Vagina (tissue), 2 donors: Measurements from ENCODE around the gene TMEM30B. TPM values are rescaled to one million over a fixed set of nuclear protein-coding genes. Genes with fewer than 3 reads are reported as not detected.
A peak's percentile ranks its signal among the peaks of the same experiment; 100 is the strongest.
"Not testable (repeated sequence)": the region's sequence is repeated elsewhere in the genome, so short reads cannot be mapped to it uniquely, and the experiment has no call there.

Experiments
- DNase-seq, 2 donors: peaks; one replicate each; pipeline ENCODE4 v3.0.0-alpha.2; 2017; ENCODE audit errors: extremely low spot score in 2 of 2
- H3K27ac ChIP-seq: fragments of 200-600 bp; sonication (generic); one replicate; pipeline ENCODE4 v1.5.1; 2019
- H3K27me3 ChIP-seq: fragments of 200-600 bp; sonication (generic); one replicate; pipeline ENCODE4 v1.5.1; 2019
- H3K36me3 ChIP-seq, 2 donors: fragments of 200-600 bp; sonication (generic); one replicate each; pipeline ENCODE4 v1.5.1; 2017 to 2019
- H3K4me1 ChIP-seq: fragments of 200-600 bp; sonication (generic); one replicate; pipeline ENCODE4 v1.5.1; 2019
- H3K4me3 ChIP-seq, 2 donors: fragments of 200-600 bp; sonication (generic); 1 replicate in 1 of 2; 2 replicates in 1 of 2; pipeline ENCODE4 v1.5.1; 2016 to 2019
- H3K9me3 ChIP-seq: fragments of 200-600 bp; sonication (generic); one replicate; pipeline ENCODE4 v1.5.1; 2019
- POLR2A ChIP-seq, 2 donors: fragments of 450-650 bp; IDR thresholded peaks; one replicate each; pipeline ENCODE4 v1.6.1; 2017; ENCODE audit warnings: antibody characterized with exemption in 2 of 2, mild to moderate bottlenecking in 2 of 2, moderate library complexity in 2 of 2
- POLR2AphosphoS5 ChIP-seq, 2 donors: sonication (generic); formaldehyde crosslinking; IDR thresholded peaks; one replicate each; pipeline ENCODE4 v1.9.0; 2017; ENCODE audit warnings: antibody characterized with exemption in 2 of 2, mild to moderate bottlenecking in 2 of 2, low read depth in 1 of 2; ENCODE audit not compliant: insufficient read depth in 1 of 2
- intact Hi-C: fragments of 100-400 bp; cut with DNase I; formaldehyde crosslinking; loops from one replicate; pipeline ENCODE4 v1.15.1; 2023
- total RNA-seq: library from RNA; depleted of rRNA; stranded (reverse); fragments of >200 nt; gene quantifications from one replicate; pipeline ENCODE4 v1.2.3, GENCODE V29; 2016
- TF ChIP-seq, protein P1 (sequence below), 3 experiments: fragments of 450-650 bp in 2 of 3; fragments of 200-600 bp in 1 of 3; sonication (generic) in 1 of 3; IDR thresholded peaks; one replicate each; pipeline ENCODE4 v1.5.1; 2017 to 2019; ENCODE audit warnings: antibody characterized with exemption in 3 of 3, mild to moderate bottlenecking in 2 of 3, moderate library complexity in 2 of 3

Gene TMEM30B
- total RNA-seq, 1 donor from 2014 or later, result 22.6 TPM

DNA sequence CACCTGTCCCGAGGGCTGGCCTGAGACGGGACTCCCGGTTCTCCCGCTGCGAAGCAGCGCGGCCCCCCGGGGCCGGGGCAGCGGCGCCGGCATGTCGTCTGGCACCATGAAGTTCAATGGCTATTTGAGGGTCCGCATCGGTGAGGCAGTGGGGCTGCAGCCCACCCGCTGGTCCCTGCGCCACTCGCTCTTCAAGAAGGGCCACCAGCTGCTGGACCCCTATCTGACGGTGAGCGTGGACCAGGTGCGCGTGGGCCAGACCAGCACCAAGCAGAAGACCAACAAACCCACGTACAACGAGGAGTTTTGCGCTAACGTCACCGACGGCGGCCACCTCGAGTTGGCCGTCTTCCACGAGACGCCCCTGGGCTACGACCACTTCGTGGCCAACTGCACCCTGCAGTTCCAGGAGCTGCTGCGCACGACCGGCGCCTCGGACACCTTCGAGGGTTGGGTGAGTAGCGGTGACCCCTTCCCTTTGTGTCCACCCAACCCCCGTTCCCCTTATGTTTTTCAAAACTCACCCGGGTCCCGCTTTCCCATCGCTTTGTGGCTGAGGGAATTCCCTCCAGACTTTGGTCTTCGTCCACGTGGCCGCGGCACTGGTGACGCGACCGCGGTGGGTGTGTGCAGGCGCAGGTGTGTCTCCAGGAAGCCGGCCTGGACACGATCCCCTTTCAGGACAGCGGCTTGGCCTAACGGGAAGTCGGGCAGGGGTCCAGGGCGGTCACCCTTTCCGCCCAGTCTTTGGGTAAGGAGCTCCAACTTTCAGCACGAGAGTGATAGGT is 41.1 kb upstream of the TMEM30B start:
- Histone ChIP-seq H3K36me3 (no peaks in the 10 kb centered on the region), H3K4me1 (peaks cover 32% of the 10 kb centered on the region), H3K27me3 (no peaks in the 10 kb centered on the region), H3K27ac (peak overlapping the region; percentile 88), H3K4me3 (peak overlapping the region; percentile 80 to 86), H3K9me3 (peaks cover 5% of the 10 kb centered on the region)
- intact Hi-C loops, result no loop called here
- no peak for DNase-seq
- no peak for TF ChIP-seq POLR2A (IDR thresholded peaks at IDR 0.05)
- TF ChIP-seq POLR2AphosphoS5 (IDR thresholded peaks at IDR 0.05; ENCODE audit: insufficient read depth in 1 of 2, low read depth in 1 of 2), result peak; percentile 67 to 68
- TF ChIP-seq, protein P1, sequence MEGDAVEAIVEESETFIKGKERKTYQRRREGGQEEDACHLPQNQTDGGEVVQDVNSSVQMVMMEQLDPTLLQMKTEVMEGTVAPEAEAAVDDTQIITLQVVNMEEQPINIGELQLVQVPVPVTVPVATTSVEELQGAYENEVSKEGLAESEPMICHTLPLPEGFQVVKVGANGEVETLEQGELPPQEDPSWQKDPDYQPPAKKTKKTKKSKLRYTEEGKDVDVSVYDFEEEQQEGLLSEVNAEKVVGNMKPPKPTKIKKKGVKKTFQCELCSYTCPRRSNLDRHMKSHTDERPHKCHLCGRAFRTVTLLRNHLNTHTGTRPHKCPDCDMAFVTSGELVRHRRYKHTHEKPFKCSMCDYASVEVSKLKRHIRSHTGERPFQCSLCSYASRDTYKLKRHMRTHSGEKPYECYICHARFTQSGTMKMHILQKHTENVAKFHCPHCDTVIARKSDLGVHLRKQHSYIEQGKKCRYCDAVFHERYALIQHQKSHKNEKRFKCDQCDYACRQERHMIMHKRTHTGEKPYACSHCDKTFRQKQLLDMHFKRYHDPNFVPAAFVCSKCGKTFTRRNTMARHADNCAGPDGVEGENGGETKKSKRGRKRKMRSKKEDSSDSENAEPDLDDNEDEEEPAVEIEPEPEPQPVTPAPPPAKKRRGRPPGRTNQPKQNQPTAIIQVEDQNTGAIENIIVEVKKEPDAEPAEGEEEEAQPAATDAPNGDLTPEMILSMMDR (IDR thresholded peaks at IDR 0.05), result no peak

DNA sequence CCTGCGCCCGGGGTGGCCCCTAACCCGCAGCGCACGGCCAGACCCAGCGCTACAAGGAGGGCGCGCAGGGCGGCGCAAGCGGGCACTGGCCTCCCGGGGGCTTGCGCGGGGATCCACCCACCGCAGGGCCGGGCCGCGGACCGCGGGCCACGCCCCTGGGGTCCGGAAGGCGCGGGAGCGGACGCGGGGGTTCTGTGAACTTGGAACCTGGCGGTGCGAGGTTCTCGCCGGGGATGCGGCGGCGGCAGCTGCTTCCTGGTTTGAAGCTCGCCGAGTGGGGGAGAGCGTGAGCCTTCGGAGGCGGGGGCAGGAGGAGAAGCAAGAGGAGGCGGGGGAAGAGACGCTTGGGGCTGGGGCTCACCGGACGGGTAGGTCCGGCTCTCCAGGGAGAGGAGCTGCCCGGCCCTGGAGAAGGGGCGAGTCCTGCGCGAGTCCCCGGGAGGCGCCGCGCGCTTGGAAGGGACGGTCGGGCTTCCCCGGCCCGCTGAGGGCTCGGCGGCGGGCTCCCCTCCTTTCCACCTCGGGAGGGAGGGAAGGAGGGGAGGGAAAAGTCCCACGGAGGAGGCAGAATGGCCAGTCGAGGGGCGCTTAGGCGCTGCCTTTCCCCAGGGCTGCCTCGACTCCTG is 40.4 kb upstream of the TMEM30B start, which contains the start of gene PRKCH:
Gene PRKCH, plus strand, starts transcription at position 195 of the 626 bp plus-strand sequence. CDS start 523 bp downstream, outside the sequence.
- intact Hi-C loops, result no loop called here
- TF ChIP-seq POLR2AphosphoS5 (IDR thresholded peaks at IDR 0.05; ENCODE audit: insufficient read depth in 1 of 2, low read depth in 1 of 2), result peak in 1 of 2 donors; percentile 47
- peak in 1 of 2 donors; percentile 36 for TF ChIP-seq POLR2A (IDR thresholded peaks at IDR 0.05)
- TF ChIP-seq, protein P1 (IDR thresholded peaks at IDR 0.05), result peak in 1 of 3 experiments; percentile 28
- Histone ChIP-seq H3K4me3 (peak within 1 kb of the TSS; percentile 80 to 86), H3K27ac (peak within 1 kb of the TSS; percentile 88), H3K9me3 (peaks cover 5% of the 10 kb centered on the region), H3K4me1 (peaks cover 25% of the 10 kb centered on the region), H3K36me3 (no peaks in the 10 kb centered on the region), H3K27me3 (no peaks in the 10 kb centered on the region)
- DNase-seq, result no peak

DNA sequence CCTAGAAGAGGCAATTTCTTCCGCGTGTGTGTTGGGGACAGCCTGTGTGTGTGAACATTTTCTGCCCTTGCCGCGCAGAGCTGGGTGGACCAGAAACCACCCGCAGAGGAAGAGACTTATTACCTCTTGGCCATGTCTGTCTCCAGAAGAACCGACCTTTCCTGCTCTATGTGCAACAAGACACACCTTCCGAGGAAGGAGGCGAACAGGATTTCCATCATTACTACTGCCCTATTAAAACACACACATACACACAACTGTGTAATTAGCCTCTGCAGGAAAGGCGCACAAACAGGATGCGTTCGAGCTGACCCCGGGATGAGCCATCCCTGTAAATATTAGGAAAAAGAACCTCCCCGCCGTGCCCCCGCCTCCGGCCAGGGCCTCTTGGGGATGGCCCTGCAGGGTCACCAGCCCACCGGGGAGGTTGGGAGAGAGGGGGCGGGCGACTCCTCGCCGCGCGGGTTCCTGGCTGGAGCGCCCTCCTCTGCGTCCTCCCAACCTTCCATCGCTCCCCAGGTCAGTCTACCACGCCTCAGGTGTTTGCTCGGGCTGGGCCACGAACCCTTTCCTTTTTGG is 39.8 kb upstream of the TMEM30B start:
- Histone ChIP-seq H3K27ac (peak overlapping the region; percentile 88), H3K4me1 (peaks cover 22% of the 10 kb centered on the region), H3K9me3 (peaks cover 3% of the 10 kb centered on the region), H3K27me3 (no peaks in the 10 kb centered on the region), H3K36me3 (no peaks in the 10 kb centered on the region), H3K4me3 (peak overlapping the region; percentile 80 to 86)
- peak; percentile 30 to 63 for TF ChIP-seq POLR2AphosphoS5 (IDR thresholded peaks at IDR 0.05; ENCODE audit: insufficient read depth in 1 of 2, low read depth in 1 of 2)
- no peak for TF ChIP-seq POLR2A (IDR thresholded peaks at IDR 0.05)
- DNase-seq, result no peak
- intact Hi-C loops, result no loop called here

DNA sequence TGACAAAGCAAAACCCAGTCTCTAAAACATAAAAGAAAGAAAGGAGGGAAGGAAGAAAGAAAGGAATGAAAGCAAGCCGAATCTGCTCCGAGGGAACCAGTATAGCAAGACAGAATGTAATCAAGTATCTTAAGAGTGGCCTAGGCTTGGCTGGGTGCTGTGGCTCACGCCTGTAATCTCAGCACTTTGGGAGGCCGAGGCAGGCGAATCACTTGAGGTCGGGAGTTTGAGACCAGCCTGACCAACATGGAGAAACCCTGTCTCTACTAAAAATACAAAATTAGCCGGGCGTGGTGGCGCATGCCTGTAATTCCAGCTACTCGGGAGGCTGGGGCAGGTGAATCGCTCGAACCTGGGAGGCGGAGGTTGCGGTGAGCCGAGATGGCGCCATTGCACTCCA is 39.0 kb upstream of the TMEM30B start:
- H3K27ac ChIP-seq, intact Hi-C loops, H3K4me3 ChIP-seq, DNase-seq, H3K9me3 ChIP-seq, H3K36me3 ChIP-seq, H3K27me3 ChIP-seq: not testable (repeated sequence)
- peaks cover 22% of the 10 kb centered on the region for H3K4me1 ChIP-seq

DNA sequence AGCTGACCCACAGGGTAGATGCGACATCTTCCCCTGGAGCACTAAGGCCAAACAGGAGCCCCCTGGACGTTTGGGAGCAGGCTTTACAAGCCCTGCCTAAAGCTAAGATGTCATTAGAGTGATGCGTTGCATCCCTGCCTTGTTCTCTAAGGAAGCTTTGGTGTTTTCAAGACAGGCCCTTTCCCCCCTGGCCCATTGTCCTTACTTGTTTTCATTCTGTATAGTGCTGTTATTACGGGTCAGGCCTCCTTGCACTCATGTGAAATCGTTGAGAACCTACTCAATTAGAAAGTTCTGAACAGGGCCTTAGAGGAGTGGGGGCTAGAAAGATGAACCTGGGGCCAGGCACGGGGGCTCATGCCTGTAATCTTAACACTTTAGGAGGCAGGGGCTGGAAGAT is 38.6 kb upstream of the TMEM30B start:
- intact Hi-C loops, result no loop called here
- DNase-seq, result no peak
- H3K9me3 ChIP-seq, result no peaks in the 10 kb centered on the region
- no peaks in the 10 kb centered on the region for H3K27me3 ChIP-seq
- H3K36me3 ChIP-seq, result no peaks in the 10 kb centered on the region
- H3K4me3 ChIP-seq, result no peak overlapping the region
- H3K4me1 ChIP-seq, result peaks cover 20% of the 10 kb centered on the region
- TF ChIP-seq POLR2A (IDR thresholded peaks at IDR 0.05) (no peak), POLR2AphosphoS5 (IDR thresholded peaks at IDR 0.05; ENCODE audit: insufficient read depth in 1 of 2, low read depth in 1 of 2) (no peak)
- TF ChIP-seq, protein P1 (IDR thresholded peaks at IDR 0.05), result no peak
- H3K27ac ChIP-seq, result no peak overlapping the region
